GM12892 (cell line): ENCODE measurements around the gene NSDHL.

ENCODE experiments used
- POLR2AphosphoS5 ChIP-seq: IDR thresholded peaks from 2 replicates; pipeline ENCODE4 v1.6.1; 2011; ENCODE audit warnings: low read depth, low read length, control low read depth
- TAF1 ChIP-seq: IDR thresholded peaks from 2 replicates; pipeline ENCODE4 v1.6.1; 2011; ENCODE audit warnings: low read depth, mild to moderate bottlenecking, control low read depth, low read length, borderline replicate concordance

DNA sequence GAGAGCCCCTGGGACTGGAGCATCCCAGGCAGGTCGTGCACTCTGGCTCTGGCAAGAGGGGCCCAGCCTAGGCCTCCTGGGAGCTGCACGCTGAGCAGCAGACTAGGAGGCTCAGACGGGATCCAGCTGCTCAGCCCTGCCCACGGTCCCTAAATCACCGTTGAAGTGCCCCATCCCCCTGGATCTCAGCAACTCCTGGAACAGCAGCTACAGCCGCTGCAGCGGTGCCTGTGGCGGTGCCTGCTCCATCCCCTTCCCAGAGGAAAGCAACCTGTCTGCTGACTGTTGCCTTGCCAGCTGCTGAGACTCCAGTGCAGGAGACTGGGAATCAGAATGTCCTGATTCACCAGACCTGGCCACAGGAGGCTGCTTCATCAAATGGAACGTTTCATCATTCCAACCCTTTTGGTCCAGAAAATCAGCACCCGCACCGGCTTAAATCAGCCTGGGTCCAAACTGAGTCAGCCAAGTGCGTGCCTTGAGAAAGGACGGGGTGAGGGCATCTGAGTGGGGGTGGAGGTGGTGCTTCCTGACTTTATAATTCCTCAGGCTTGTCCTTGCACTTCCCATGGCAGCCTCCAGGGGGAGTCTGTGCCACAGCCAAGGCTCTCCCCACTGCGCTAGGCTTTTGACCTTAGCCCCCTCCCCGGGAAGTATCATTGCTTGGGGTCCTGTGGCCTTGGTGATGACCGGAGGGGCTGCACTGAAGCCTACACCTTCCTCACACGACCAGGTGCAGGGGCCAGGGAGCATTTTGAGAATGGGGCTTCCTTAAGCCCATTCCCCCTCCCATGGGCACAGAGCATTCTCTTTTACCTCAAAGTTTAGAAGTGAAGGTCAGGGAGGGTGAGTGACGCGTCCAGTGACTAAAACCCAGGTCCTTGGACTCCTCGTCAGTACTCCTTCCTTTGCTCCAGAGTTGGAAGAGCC lies 73.6 kb downstream of the NSDHL start:
- TF ChIP-seq TAF1 = no peak
- no peak for TF ChIP-seq POLR2AphosphoS5
